ENCODE results near the gene RNF169.

- TF ChIP-seq HDAC2 (IDR thresholded peaks at IDR 0.05; ENCODE audit: borderline replicate concordance in 1 of 2, low read depth in 2 of 2, low read length in 2 of 2) (no peak), ASH2L (IDR thresholded peaks at IDR 0.05; ENCODE audit: low read length) (no peak), GTF2F1 (IDR thresholded peaks at IDR 0.05; ENCODE audit: borderline replicate concordance, low read depth, low read length) (no peak), SP1 (IDR thresholded peaks at IDR 0.05; ENCODE audit: low read depth, low read length) (no peak), CEBPB (IDR thresholded peaks at IDR 0.05; ENCODE audit: low read depth, low read length) (no peak), CTCF (IDR thresholded peaks at IDR 0.05; ENCODE audit: control extremely low read depth in 1 of 3, insufficient read depth in 1 of 3, low read depth in 1 of 3, low read length in 3 of 3) (no peak), KDM1A (IDR thresholded peaks at IDR 0.05; ENCODE audit: borderline replicate concordance, low read length) (no peak), EGR1 (IDR thresholded peaks at IDR 0.05; ENCODE audit: borderline replicate concordance, low read depth, low read length) (no peak), BRCA1 (IDR thresholded peaks at IDR 0.05; ENCODE audit: low read depth, low read length) (no peak), ZNF274 (IDR thresholded peaks at IDR 0.05; ENCODE audit: borderline replicate concordance, extremely low read depth, low read length) (no peak), FOSL1 (IDR thresholded peaks at IDR 0.05; ENCODE audit: insufficient read depth, low read depth, low read length) (no peak), SP2 (IDR thresholded peaks at IDR 0.05; ENCODE audit: low read length) (no peak)
- TF ChIP-seq, protein P1, sequence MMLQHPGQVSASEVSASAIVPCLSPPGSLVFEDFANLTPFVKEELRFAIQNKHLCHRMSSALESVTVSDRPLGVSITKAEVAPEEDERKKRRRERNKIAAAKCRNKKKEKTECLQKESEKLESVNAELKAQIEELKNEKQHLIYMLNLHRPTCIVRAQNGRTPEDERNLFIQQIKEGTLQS (IDR thresholded peaks at IDR 0.05; ENCODE audit: insufficient read depth, low read depth, low read length): no peak
Observed at GRCh38 chr11:74742070-74742469, 6.6 kb upstream of the RNF169 start.

Data from H1 (cell line).